HL-60 (cell line): ENCODE results near the gene TIE1.

Source experiments
- GABPA ChIP-seq: IDR thresholded peaks from 2 replicates; pipeline ENCODE4 v1.6.1; 2012; ENCODE audit warnings: low read depth
- POLR2AphosphoS5 ChIP-seq: IDR thresholded peaks from 2 replicates; pipeline ENCODE4 v1.6.1; 2012; ENCODE audit warnings: low read depth
- TF ChIP-seq, protein P1 (sequence below): IDR thresholded peaks from one replicate; pipeline ENCODE4 v1.5.1; 2011; ENCODE audit warnings: low read length, control low read depth, inconsistent platforms; ENCODE audit not compliant: insufficient read depth

DNA sequence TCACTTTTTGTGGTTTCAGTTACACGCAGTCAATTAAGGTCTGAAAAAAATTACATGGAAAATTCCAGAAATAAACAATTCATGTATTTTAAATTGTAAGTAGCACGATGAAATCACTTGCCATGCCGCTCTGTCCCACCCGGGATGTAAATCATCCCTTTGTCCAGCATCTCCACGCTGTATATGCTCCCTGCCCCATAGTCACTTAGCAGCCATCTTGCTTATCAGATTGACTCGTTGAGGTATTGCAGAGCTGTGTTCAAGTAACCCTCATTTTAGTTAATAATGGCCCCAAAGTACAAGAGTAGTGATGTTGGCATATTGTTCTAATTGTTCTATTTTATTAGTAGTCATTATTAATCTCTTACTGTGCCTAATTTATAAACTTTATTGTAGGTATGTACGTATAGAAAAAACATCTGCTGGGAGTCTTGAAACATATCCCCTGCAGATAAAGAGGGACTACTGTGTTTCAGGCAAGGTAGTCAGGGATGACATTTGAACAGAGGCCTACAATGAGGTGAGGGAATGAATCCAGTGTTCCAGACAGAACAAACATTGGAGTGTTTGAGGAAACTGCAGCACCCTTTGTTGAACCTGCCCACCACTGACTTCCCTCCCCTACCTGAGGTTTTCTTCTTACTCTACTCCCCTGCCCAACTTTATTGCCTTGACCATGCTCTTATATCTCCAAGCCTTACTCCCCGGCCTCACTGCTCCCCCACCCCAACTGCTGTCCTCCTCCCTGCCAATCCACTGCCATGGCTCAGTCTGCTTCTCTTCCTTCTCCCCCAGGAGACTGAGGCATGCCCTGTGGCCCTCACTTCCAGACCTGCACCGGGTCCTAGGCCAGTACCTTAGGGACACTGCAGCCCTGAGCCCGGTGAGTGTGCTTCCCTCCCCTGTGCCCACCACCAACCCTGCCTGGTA lies 50.9 kb downstream of the TIE1 start:
- TF ChIP-seq, protein P1, sequence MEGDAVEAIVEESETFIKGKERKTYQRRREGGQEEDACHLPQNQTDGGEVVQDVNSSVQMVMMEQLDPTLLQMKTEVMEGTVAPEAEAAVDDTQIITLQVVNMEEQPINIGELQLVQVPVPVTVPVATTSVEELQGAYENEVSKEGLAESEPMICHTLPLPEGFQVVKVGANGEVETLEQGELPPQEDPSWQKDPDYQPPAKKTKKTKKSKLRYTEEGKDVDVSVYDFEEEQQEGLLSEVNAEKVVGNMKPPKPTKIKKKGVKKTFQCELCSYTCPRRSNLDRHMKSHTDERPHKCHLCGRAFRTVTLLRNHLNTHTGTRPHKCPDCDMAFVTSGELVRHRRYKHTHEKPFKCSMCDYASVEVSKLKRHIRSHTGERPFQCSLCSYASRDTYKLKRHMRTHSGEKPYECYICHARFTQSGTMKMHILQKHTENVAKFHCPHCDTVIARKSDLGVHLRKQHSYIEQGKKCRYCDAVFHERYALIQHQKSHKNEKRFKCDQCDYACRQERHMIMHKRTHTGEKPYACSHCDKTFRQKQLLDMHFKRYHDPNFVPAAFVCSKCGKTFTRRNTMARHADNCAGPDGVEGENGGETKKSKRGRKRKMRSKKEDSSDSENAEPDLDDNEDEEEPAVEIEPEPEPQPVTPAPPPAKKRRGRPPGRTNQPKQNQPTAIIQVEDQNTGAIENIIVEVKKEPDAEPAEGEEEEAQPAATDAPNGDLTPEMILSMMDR, result no peak
- TF ChIP-seq GABPA (no peak), POLR2AphosphoS5 (no peak)
